ENCODE results near the gene MAN1C1.

- no peak for TF ChIP-seq CTCF (IDR thresholded peaks at IDR 0.05; ENCODE audit: low read depth, low read length)
- no peak for TF ChIP-seq MYC (IDR thresholded peaks at IDR 0.05; ENCODE audit: low read depth, low read length)
- no peak for TF ChIP-seq MAX (IDR thresholded peaks at IDR 0.05; ENCODE audit: low read depth, low read length)
- TF ChIP-seq POLR2A (IDR thresholded peaks at IDR 0.05; ENCODE audit: extremely low read depth, insufficient read length): no peak
Measured at GRCh38 chr1:25767437-25767770, 150.8 kb downstream of the MAN1C1 start.

All from NB4 (cell line).